ENCODE measurements around the gene UBTF. TPM values are rescaled to one million over a fixed set of nuclear protein-coding genes. Genes with fewer than 3 reads are reported as not detected.

UBTF gene
- total and polyA plus RNA-seq, 2 donors (not counting 3 experiments of a cell fraction or from before 2014, with no cell fraction given) = 14.7 to 84.7 TPM

DNA sequence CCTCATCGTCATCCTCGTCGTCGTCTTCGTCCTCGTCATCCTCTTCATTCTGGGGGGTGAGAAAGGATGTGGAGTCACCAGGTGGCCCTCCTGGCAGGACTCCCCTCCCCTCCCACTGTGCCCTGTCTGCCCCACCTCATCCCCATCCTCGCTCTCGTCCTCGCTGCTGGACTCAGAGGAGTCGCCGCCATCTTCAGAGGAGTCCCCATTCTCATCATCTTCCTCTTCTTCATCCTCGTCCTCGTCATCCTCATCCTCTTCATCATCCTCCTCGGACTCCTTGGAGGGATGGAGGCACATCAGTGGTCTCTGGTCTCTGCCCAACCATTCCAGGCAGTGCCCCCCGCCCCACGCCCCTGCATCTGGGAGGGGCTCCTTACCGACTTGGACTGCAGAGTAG, 12.2 kb downstream of the UBTF start:
- no peaks in the 10 kb centered on the region for H4K20me1 ChIP-seq (replicated peaks; ENCODE audit: control insufficient read depth, extremely low read depth, insufficient read depth, low read length)
- no peak overlapping the region for H3K27ac ChIP-seq (ENCODE audit: insufficient read depth, low read depth, low read length)
- POLR2A ChIA-PET = no interaction called here
- H3K4me2 ChIP-seq (ENCODE audit: insufficient read depth, low read length) = no peak overlapping the region
- peaks cover 8 to 31% of the 10 kb centered on the region in 2 experiments for H3K36me3 ChIP-seq (ENCODE audit: control insufficient read depth in 2 of 2, extremely low read depth in 1 of 2, insufficient read depth in 2 of 2, low read length in 2 of 2)
- H3K9ac ChIP-seq (replicated peaks; ENCODE audit: extremely low read depth, insufficient read depth, low read length) = no peak overlapping the region
- dilution Hi-C loops (cut with MboI; ENCODE audit: extremely low pct_ligation_motif_present, low sequenced_read_pairs) = no loop called here
- H3K4me3 ChIP-seq (replicated peaks in 1 of 3; ENCODE audit: insufficient read depth in 1 of 3, low read depth in 1 of 3, low read length in 3 of 3) = no peak overlapping the region
- no peak overlapping the region for H2AFZ ChIP-seq (ENCODE audit: low read depth, low read length)
- no peaks in the 10 kb centered on the region for H3K9me1 ChIP-seq (replicated peaks; ENCODE audit: control insufficient read depth, extremely low read depth, insufficient read depth, low read length)
- TF ChIP-seq, protein P1, sequence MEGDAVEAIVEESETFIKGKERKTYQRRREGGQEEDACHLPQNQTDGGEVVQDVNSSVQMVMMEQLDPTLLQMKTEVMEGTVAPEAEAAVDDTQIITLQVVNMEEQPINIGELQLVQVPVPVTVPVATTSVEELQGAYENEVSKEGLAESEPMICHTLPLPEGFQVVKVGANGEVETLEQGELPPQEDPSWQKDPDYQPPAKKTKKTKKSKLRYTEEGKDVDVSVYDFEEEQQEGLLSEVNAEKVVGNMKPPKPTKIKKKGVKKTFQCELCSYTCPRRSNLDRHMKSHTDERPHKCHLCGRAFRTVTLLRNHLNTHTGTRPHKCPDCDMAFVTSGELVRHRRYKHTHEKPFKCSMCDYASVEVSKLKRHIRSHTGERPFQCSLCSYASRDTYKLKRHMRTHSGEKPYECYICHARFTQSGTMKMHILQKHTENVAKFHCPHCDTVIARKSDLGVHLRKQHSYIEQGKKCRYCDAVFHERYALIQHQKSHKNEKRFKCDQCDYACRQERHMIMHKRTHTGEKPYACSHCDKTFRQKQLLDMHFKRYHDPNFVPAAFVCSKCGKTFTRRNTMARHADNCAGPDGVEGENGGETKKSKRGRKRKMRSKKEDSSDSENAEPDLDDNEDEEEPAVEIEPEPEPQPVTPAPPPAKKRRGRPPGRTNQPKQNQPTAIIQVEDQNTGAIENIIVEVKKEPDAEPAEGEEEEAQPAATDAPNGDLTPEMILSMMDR (IDR thresholded peaks at IDR 0.05; ENCODE audit: extremely low read depth in 1 of 2, insufficient read depth in 1 of 2, low read depth in 1 of 2, low read length in 2 of 2) = no peak
- TF ChIP-seq POLR2A (IDR thresholded peaks at IDR 0.05; ENCODE audit: low read depth, low read length) = no peak
- no peak for TF ChIP-seq GATA2 (IDR thresholded peaks at IDR 0.05; ENCODE audit: insufficient read depth, insufficient read length, low read depth, low read length)
- no peak for TF ChIP-seq POLR2AphosphoS5 (IDR thresholded peaks at IDR 0.05; ENCODE audit: insufficient read depth, low read depth, low read length)
- TF ChIP-seq, protein P2, sequence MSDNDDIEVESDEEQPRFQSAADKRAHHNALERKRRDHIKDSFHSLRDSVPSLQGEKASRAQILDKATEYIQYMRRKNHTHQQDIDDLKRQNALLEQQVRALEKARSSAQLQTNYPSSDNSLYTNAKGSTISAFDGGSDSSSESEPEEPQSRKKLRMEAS (IDR thresholded peaks at IDR 0.05; ENCODE audit: insufficient read depth, insufficient read length) = no peak
- no peak for TF ChIP-seq JUN (IDR thresholded peaks at IDR 0.05; ENCODE audit: borderline replicate concordance, insufficient read depth, insufficient read length, low read depth)
- no peak for TF ChIP-seq FOS (IDR thresholded peaks at IDR 0.05; ENCODE audit: borderline replicate concordance, insufficient read depth, low read length)
- intact Hi-C loops (cut with micrococcal nuclease) = no loop called here
- FAIRE-seq (no peak), DNase-seq (ENCODE audit: low read depth, low spot score) (no peak)
- BruUV-seq (replicated peaks) = no TSS peak
- CTCF ChIA-PET = interaction anchor here (1.0 to 1.4 kb wide), 3 partner anchors 123 to 138 kb away, joined by 3 read pairs; no protein-coding TSS in a partner anchor
- peaks cover 13% of the 10 kb centered on the region for H3K4me1 ChIP-seq (ENCODE audit: control insufficient read depth, extremely low read depth, insufficient read depth, low read length)
- no peaks in the 10 kb centered on the region for H3K9me3 ChIP-seq (replicated peaks; ENCODE audit: control insufficient read depth, insufficient read depth, low read length)
- H3K27me3 ChIP-seq (ENCODE audit: control insufficient read depth in 2 of 2, insufficient read depth in 2 of 2, low read length in 2 of 2) = no peaks in the 10 kb centered on the region
- no peaks in the 10 kb centered on the region for H3K79me2 ChIP-seq (ENCODE audit: control insufficient read depth, insufficient read depth, low read length)
